ENCODE results near the gene INPPL1. TPM values are rescaled to one million over a fixed set of nuclear protein-coding genes. Genes with fewer than 3 reads are reported as not detected.

Gene INPPL1
- total RNA-seq, 1 donor from 2014 or later: 69.2 TPM

GRCh38 chr11:72287293-72287692 lies 62.7 kb downstream of the INPPL1 start:
- TF ChIP-seq POLR2AphosphoS5 (IDR thresholded peaks at IDR 0.05; ENCODE audit: insufficient read depth in 1 of 2, low read depth in 1 of 2): no peak
- TF ChIP-seq POLR2A (IDR thresholded peaks at IDR 0.05): no peak
- TF ChIP-seq, protein P1, sequence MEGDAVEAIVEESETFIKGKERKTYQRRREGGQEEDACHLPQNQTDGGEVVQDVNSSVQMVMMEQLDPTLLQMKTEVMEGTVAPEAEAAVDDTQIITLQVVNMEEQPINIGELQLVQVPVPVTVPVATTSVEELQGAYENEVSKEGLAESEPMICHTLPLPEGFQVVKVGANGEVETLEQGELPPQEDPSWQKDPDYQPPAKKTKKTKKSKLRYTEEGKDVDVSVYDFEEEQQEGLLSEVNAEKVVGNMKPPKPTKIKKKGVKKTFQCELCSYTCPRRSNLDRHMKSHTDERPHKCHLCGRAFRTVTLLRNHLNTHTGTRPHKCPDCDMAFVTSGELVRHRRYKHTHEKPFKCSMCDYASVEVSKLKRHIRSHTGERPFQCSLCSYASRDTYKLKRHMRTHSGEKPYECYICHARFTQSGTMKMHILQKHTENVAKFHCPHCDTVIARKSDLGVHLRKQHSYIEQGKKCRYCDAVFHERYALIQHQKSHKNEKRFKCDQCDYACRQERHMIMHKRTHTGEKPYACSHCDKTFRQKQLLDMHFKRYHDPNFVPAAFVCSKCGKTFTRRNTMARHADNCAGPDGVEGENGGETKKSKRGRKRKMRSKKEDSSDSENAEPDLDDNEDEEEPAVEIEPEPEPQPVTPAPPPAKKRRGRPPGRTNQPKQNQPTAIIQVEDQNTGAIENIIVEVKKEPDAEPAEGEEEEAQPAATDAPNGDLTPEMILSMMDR (IDR thresholded peaks at IDR 0.05): no peak
- H3K9me3 ChIP-seq: no peaks in the 10 kb centered on the region
- no peak for DNase-seq (ENCODE audit: extremely low spot score in 2 of 2)
- H3K4me3 ChIP-seq: no peak overlapping the region
- no peak overlapping the region for H3K27ac ChIP-seq
- no peaks in the 10 kb centered on the region for H3K4me1 ChIP-seq
- intact Hi-C loops (cut with DNase I): no loop called here
- H3K36me3 ChIP-seq: no peaks in the 10 kb centered on the region
- no peaks in the 10 kb centered on the region for H3K27me3 ChIP-seq

Other genes starting within 250 kb of the INPPL1 start
- gene IL18BP, start 225.9 kb upstream of the INPPL1 start, total RNA-seq: 2.7 TPM
- 314 TPM for gene NUMA1, start 144.2 kb upstream of the INPPL1 start, total RNA-seq
- 5.6 TPM for gene LRRC51, start 143.9 kb upstream of the INPPL1 start, total RNA-seq
- gene LAMTOR1, start 121.5 kb upstream of the INPPL1 start, total RNA-seq: 87.4 TPM
- not detected for gene TOMT, start 118.8 kb upstream of the INPPL1 start, total RNA-seq
- 19.9 TPM for gene ANAPC15, start 112.1 kb upstream of the INPPL1 start, total RNA-seq
- gene FOLR3, start 89.0 kb upstream of the INPPL1 start, total RNA-seq: not detected
- not detected for gene FOLR1, start 32.6 kb upstream of the INPPL1 start, total RNA-seq
- 19.4 TPM for gene FOLR2, start 8.0 kb upstream of the INPPL1 start, total RNA-seq
- 3.4 TPM for gene PHOX2A, start 19.4 kb downstream of the INPPL1 start, total RNA-seq
- gene CLPB, start 209.8 kb downstream of the INPPL1 start, total RNA-seq: 15.0 TPM

Data from vagina (tissue), 2 donors.